Hepatic stellate cell (primary cell): ENCODE measurements around the gene ASF1B.

Experiments used
- DNase-seq: peaks from one replicate; pipeline ENCODE4 v3.0.0; 2011; ENCODE audit warnings: low spot score

Gene ASF1B

DNA sequence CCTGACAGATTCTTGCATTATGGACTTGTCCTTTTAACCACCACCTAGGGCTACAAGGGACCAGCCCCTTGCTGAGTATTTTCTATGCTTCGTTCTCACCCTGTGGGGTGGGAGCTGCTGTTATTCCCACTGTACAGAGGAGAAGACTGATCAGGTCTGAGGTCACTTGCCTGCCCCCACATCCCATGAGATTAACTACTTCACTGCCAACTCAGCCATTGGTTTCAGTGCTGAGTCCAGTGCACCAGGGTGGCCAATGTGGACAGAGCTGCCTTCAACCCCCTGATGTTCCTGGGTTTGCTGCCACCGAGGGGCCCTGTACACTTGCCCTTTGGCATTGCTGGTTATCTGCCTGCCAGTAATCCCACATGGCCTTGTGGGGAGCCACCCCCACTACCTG lies 25.7 kb downstream of the ASF1B start:
- DNase-seq = no peak

DNA sequence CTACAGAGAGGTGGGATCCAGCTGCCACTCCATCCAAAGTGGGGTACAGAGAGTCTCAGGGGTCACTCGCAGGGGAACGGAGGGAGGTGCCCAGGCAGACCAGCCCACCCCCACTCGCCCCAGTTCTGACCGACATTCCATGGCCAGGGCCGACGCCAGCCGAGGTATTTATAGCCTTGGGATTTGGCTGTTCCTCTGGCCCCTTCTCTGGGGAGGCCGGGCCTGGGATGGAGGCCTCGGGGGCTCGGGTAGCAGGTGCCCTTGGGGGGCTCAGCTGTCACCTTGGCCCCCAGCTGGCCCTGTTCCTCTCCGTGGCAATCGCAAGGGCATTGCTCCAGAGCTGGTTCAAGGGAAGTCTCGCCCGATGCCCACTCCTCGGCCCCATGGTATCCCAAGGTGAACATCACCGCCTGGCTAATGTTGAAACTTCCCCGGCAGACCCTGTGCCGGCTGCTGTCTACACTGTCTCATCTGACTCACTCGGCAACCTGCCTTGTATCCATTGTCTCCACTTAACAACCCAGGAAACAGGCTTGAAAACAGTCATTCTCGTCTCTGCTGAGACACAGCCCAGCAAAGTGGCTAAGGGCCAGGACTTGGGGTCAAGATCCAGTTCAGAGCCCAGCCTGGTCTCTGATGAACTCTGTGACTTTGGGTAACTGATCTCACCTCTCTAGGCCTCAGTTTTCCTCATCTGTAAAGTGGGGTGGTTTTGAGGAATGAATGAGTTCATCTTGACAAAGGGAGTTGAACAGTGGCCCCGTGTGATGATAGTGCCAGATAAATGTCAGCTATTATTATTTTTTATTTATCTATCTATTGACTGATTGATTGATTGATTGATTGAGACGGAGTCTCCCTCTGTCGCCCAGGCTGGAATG lies 28.6 kb downstream of the ASF1B start:
- DNase-seq = peak; percentile 54

DNA sequence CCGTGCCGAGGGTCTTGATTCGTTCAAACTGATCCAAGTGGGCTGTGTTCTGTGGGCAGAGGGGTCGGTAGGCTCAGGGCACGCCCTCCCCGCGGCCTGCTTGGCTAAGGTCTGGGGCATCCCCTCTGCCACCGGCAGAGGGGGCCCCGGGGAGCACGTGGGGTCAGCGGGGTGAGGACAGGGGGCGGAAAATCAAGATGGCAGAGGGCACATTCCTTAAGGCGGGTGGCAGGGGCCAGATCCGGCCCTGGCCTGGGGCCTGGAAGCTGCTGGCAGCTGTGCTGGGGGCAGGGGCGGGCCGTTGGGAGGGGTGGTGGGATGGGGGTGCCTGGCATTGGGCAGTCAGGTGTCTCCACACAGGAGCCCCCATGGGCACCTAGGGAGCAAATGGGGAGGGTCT lies 29.5 kb downstream of the ASF1B start:
- DNase-seq = no peak

DNA sequence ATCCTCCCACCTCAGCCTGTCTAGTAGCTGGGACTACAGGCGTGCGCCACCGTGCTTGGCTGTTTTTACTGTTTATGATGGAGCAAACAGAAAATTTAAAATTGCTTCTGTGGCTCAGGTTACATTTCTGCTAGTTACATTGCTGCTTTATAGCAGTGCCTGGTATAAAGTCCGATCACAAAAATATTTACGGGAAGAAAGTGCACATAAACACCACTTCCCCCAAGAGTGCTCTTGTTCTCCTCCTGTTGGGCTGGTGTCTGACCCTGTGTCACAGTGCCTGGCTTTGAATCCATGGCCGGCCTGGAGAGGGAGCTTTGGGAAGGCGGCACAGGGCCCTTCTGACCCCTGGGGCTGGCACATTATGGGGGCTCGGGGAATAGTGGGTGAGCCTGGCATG lies 30.7 kb downstream of the ASF1B start:
- DNase-seq = no peak

DNA sequence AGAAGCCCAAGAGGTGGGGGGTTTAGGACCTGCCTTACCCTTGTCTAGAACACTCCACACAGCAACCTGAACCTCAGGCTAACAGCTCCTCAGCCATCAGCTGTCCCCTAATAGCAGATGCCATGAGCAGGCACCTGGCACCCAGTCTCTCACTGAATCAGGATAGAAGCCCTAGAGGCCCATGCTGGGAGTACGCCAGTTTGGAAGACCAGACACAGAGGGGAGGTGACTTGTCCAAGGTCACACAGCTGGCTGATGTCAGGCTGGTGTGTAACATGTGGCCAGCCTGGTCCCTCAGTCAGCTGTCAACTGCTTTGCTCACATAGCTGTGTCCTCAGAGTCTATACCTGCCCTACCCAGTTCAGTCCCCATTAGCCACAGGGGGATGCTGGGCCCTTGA lies 33.1 kb downstream of the ASF1B start:
- DNase-seq = no peak

DNA sequence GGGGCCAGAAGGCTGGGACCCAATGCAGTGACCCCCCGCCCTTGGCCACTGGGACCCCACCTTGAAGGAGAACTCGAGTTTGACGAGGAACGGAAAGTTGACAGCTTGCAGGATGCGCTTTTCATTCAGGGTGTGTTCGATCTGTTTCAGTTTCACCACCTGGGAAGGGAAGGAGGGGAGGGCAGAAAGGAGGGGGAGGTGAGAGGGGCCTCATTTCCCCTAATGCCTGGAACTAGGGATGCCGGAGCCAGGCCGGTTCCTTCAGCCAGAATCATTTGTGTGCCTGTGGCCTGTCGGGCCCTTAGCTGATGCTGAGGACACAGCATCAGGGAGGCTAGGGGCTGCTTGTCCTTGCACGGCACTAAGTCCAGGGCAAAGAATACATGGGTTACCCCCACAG lies 33.6 kb downstream of the ASF1B start:
- DNase-seq = no peak

DNA sequence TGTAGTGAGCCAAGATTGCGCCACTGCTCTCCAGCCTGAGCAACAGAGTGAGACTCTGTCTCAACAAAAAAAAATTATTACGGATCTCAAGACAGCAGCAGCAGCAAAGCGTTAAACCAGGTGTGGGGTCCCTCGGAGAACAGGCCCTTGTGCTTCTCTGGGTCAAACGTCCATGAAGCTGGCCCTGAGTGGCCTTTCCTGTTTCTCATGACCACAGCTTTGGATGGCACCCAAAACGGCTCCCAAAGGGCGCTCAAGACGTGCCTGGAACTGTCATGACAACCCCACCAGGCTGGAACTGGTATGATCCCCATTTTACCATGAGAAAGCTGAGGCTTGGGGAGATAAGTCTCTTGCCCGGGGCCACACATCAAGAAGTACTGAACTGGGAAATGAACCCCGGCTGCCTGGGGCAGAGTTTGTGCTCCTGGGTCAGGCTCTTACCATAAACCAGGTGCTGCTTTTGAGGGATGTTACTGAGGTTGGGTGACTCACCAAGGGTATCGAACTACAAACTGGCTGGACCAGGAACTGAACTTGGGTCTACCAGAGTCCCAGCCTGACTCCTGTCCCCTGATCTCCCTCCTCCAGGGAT lies 34.2 kb downstream of the ASF1B start:
- no peak for DNase-seq

DNA sequence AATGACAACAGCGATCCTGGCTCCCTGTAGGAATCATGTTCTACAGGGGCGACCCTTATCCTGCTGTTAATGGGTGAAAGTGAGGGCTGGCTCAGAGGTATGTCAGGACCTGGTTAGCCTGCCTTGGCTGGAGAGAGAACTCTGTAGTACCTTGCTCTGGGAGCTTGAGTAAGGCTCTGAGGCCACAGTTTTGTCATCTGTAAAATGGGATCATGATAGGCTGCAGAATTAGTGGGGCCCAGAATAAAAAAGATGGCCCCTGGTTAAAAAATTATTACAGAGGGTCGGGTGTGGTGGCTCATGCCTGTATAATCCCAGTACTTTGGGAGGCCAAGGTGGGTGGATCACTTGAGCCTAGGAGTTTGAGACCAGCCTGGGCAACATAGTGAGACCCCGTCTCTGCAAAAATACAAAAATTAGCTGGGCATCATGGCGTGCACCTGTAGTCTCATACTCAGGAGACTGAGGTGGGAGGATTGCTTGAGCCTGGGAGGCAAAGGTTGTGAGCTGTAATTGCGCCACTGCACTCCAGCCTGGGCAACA lies 35.3 kb downstream of the ASF1B start:
- no peak for DNase-seq

DNA sequence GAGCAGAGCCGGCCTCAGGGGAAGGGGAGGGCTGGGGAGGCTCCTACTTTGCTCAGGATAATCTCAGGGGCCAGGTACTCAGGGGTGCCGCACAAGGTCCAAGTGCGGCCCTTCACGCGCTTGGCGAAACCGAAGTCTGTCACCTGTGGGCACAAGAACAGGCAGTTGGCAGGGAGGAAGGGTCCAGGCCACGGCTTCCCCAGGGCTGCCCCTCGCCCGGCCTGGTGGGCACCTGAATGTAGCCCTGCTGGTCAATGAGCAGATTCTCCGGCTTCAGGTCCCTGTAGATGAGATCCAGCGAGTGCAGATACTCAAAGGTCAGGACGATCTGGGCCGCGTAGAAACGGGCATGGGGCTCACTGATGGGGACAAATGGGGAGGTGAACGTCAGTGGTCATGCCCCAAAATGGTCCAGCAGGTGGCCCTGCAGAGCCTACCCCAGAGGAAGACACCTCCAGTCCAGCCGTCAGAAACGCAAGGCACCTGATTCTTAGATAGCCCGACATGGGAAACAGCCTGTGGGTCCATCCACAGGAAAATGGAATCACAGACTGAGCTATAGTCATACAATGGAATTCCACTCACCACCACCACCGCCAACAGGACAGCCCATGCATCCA lies 38.7 kb downstream of the ASF1B start:
- no peak for DNase-seq

DNA sequence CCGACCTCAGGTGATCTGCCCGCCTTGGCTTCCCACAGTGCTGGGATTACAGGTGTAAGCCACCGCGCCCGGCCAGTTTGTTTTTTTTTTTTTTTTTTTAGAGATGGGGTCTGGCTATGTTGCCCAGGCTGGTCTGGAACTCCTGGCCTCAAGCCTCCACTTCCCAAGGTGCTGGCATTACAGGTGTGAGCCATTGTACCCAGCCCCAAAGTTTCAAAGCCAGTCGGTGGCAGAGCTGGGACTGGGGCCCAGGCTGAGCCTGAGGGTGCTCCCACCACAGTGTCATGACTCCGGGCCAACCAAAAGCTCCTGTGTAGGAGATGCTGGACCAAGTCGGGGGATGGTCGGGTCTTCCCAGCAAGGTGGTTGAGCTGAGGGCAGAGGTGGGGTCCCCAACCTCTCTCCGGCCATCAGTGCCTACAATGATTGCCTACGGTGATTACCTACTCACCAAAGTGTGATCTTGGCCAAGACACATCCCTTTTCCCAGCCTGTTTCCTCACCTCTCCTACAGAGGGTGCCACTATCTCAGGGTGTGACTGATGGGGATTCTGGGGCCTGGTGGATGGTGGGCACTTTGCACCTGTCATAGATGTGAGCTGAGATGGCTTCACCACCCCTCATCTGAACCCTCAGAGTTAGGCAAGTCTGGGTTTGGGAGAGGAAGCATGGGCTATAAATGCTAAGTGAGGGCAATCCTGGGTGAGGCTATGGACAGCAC lies 40.0 kb downstream of the ASF1B start:
- DNase-seq = no peak

DNA sequence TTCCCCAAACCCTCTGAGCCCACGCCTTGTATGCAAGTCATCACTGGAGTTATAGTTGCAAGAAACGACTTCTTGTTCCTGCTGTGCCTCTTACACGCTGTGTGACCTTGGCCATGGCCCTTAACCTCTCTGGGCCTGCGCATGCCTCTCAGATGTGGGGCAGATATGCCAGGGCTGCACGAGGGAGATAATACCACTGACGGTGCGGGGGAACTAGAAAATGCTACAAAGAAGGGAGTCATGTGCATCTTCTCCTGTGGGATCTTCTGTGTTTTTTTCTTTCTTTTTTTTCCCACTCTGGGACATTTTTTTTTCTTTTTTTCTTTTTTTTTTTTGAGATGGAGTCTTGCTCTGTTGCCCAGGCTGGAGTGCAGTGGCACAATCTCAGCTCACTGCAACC lies 41.5 kb downstream of the ASF1B start:
- DNase-seq = no peak

DNA sequence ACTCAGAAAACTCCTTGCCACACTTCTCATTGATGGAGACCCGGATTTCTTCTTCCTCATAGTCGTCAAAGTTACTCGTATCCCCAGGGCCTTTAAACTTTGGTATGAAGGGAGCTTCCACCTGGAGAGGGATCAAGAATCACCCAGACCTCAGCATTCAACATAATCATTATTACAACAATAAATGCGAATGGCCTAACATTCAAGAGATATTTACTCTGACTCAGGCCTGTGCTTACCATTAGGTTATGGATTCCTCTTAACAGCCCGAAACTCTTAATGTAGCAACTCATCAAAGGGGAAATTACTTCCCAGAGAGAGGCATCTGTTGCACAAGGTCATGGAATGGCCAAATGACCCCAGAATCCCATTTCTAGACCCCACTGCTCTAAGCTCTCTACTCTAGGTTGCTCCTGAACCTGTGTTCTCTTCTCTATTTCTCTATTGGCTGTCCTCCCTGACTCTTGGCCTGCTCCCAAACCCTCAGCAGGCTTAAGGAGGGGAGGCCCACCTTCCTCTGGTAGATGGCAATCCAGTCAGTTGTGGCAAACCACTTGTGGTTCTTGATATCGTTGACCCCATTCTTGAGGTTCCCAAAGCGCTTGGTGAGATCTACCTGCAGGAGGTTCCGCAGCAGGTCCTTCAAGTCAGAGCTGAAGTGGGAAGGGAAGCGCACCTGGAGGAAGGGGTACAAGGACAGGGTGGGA lies 43.1 kb downstream of the ASF1B start:
- no peak for DNase-seq

DNA sequence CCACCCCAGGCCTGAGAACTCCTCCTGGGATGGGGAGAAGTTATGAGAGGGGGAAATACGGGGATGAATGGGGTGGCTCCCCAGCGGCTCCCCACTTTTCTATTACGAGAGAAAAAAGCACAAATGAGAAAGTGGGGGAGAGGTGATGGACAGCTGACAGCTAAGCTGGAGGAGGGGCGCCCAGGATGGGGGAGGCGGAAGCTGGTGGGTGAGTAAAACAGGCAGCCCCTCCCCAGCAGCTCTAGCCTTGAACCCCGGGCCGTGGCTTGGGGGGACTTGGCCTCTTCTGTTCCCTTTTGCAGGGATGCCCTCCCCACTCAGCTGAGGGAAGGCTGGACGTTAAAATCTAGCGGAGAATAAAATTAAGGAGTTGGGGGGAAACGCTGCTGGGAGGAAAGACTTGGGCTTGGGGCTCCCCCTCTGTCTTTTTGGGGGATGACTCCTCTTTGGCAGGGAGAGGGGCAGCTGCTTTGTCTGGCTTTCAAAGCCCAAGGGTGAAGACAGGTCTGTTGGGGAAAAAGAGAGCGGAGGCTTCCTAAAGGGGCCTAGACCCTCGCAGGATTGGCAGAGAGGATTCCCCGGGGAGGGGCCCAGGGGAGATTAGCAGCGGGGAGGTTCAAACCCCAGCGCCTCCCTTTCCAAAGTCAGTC lies 44.5 kb downstream of the ASF1B start:
- DNase-seq = no peak

DNA sequence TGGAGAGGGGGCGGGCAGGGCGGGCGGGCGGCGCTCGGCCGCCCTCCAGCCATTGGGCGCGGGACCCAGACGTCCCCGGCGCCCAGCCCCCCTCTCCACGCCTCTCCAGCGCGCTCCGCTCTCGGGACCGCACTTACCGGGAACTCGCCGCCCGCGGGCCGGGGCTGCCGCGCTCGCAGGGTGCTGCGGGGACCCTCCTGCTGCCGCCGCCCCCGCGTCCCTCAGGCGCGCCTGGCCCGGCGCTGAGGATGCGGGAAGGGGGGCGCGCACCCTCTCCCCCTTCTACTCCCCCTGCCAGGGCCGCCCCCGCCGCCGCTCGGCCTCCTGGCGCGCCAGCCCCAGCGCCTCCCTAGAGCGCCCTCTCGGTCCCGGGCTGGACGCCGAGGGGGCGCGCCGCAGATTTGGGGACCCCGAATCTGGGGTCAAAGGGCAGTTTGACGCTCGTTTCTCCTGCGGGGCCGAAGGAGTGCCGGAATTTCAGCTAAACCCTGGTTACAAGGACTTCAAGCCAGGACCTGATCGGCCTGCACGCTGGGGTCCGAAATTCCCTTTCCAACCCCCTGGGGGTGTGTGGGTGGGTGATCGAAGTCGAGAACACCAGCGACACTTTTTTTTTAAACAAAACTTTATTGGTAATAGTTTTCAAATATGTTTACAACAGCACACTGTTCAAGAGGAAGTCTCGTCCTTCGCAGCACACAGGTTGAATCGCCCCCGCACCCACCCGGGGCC lies 45.1 kb downstream of the ASF1B start:
- peak; percentile 78 for DNase-seq

DNA sequence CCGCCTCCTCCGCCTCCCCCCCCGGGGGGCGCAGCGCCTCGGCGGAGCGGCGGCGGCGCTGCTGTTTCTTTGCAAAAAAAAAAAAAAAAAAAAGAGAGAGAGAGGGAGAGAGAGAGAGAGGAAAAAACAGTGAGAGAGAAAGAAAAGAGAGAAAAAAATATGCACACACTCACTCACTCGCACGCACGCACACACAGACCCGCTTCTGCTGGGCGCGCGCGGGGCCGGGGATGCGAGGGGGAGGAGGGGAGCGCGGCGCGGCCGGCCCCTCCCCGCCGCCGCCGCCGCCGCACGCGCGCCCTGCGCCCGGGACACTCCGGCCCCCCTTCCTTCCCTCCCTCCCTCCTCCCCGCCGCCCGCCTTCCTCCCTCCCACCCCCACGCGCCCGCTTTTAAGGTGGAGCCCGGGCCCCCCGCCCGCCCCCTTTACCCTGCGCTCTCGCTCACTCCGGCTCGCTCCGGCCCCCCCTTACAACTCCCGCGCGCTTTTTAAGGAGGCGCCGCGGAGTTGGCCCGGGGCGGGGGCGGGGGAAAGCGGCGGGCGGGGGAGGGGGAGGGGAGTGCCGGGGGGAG lies 45.8 kb downstream of the ASF1B start, which contains the start of gene SAMD1:
Gene SAMD1, minus strand, starts transcription at position 243 of the 572 bp plus-strand sequence.
- DNase-seq = peak; percentile 83

DNA sequence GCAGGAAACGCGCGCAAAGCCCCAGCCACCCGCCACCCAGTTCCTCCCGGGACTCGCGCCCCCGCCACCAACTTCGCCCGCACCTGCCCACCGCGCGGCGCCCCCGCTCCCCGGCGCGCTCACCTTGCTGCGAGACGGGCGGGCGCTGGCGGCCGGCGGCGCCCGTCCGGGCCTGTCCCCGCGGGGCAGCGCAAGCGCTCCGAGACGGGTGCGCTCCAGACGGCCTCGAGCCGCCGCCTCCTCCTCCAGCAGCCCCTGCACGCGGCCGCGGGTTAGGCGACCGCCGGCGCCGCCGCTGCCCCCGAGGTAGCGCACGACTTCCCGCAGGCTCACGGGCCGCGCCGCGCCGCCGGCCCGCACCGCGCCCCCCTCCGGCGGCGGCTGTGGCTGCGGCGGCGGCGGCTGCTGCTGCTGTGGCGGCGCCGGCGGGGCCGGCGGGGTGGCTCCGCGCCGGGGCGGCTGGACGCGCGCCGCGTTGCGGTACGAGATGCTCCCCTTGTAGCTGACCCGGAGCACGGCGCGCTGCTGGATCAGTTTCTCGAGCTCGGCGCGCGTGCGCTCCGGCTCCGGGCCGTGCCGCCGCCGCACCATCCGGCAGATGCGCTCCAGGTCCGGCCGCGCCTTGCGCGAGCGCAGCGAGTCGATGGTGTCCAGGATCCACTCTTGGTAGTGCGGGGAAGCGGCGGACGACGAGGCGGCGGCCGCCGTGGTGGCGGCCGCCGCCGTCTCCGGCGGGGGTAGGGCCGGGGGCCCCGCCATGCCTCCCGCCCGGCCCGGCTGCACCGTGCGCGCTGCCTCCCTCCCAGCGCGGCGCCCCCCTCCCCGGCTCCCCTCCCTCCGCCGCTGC lies 46.5 kb downstream of the ASF1B start:
- DNase-seq = peak; percentile 75

DNA sequence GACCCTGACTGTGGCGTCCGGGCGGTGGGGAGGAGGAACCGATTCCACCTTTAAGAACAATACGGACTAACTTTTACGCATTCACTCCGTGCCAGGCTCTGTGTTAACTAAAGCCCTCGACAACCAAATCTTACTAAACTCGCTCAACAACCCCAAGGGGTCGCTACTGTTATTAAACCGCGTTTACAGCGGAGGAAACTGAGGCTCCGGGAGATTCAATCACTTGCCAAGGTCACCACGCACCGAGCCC lies 47.1 kb downstream of the ASF1B start:
- DNase-seq = no peak

DNA sequence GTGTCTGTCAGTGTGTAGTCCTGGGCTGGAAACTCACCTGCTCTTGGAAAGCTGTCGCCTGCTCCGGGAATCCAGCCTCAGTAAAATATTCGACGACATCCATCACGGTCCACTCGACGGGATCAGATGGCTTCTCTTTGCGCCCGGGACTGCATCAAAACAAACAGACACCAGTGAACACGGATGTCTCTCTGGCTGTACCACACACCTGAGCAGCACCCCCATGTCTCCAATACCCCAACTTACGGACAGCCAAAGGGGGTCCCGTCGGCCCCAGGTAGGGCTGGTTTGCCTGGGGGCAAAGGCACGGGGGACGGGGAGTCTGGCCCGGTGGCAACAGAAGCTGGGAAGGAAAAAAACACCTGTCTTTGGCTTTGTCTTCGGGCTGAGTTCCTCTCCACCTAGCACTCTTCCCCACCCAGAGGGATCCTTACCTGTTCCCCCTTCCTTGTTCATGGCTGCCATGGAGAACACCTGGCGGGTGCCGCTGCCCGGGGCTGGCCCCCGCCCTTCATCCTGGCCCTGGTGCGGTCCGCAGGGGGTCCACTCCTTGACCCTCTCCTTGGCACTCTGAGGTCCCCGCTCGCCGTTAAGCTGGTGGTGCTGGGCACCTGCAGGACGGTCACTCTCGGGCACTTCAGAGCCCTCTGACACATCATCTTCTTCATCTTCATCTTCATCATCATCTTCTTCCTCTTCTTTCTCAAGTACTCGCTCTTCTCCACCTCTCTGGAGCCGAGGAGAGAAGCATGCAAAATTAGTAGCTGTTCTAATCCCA lies 47.6 kb downstream of the ASF1B start:
- DNase-seq = no peak

DNA sequence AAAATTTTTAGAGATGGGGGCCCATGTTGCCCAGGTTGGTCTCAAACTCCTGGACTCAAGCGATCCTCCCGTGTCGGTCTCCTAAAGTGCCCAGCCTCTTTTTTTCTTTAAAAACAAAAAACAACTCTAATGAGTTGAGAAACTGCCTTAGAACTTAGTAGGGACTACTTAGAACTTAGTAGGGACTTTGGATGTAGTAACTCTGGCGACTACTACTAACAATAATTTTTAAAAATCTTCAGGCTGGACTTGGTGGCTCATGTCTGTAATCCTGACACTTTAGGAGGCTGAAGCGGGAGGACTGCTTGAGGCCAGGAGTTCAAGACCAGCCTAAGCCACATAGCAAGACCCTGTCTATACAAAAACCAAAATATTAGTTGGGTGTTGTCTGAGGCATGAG lies 50.3 kb downstream of the ASF1B start:
- no peak for DNase-seq
